Activated CD4-positive, alpha-beta T cell treated with anti-CD3 and anti-CD28 coated beads, Interleukin-2, amount 10 ng/mL, durations not matched to agents 7 days and 5 days (primary cell): ENCODE results near the gene PCDH12. TPM values are rescaled to one million over a fixed set of nuclear protein-coding genes. Genes with fewer than 3 reads are reported as not detected.
A peak's percentile ranks its signal among the peaks of the same experiment; 100 is the strongest.

Experiments
- CTCF ChIA-PET: fragments of 350-600 bp; sonication (Branson Sonifier 250); formaldehyde crosslinking; loops from one replicate; lab custom pipeline; 2021; ENCODE audit warnings: antibody characterized with exemption; lab: Charles Lee
- POLR2A ChIA-PET: fragments of 350-600 bp; sonication (Branson Sonifier 250); formaldehyde crosslinking; loops from one replicate; lab custom pipeline; 2021; ENCODE audit warnings: antibody characterized with exemption; lab: Charles Lee
- DNase-seq: peaks from one replicate; pipeline ENCODE4 v3.0.0-alpha.2; 2020
- H3K27ac Mint-ChIP-seq: one replicate; pipeline ENCODE4 v1.8.0; 2021; ENCODE audit warnings: mild to moderate bottlenecking, moderate library complexity, mixed read lengths
- H3K27me3 Mint-ChIP-seq: one replicate; pipeline ENCODE4 v1.8.0; 2021; ENCODE audit warnings: mixed read lengths
- H3K36me3 Mint-ChIP-seq: one replicate; pipeline ENCODE4 v1.8.0; 2021; ENCODE audit warnings: low read depth, mixed read lengths
- H3K4me1 Mint-ChIP-seq: one replicate; pipeline ENCODE4 v1.8.0; 2021; ENCODE audit warnings: mixed read lengths
- H3K4me3 Mint-ChIP-seq: one replicate; pipeline ENCODE4 v1.8.0; 2021; ENCODE audit warnings: mild to moderate bottlenecking, moderate library complexity, mixed read lengths
- H3K9me3 Mint-ChIP-seq: one replicate; pipeline ENCODE4 v1.8.0; 2021; ENCODE audit warnings: mixed read lengths
- total RNA-seq, 2 experiments: library from RNA; stranded (reverse); gene quantifications; one replicate each; pipeline ENCODE4 v1.2.3, GENCODE V29; 2021

Gene PCDH12
- total RNA-seq, 2 experiments from 2014 or later = 0.73 to 0.82 TPM

- no peak for DNase-seq
- Mint-ChIP-seq H3K4me1 (peaks cover 22% of the 10 kb centered on the region), H3K27me3 (no peaks in the 10 kb centered on the region), H3K4me3 (no peak overlapping the region), H3K36me3 (no peaks in the 10 kb centered on the region), H3K9me3 (no peaks in the 10 kb centered on the region), H3K27ac (no peak overlapping the region)
- ChIA-PET POLR2A (no interaction called here), CTCF (interaction anchor here (0.6 to 11.2 kb wide), 3 partner anchors 10 to 76 kb away, joined by 3 to 93 read pairs (median 4); partner anchors contain the start of gene PCDH12)
Measured at GRCh38 chr5:141948812-141949211, 9.2 kb downstream of the PCDH12 start.

- CTCF ChIA-PET = interaction anchor here (1.0 to 11.2 kb wide), 5 partner anchors 8 to 255 kb away, joined by 3 to 93 read pairs (median 5); partner anchors contain the start of genes PCDH1, PCDH12 and RNF14
- no peaks in the 10 kb centered on the region for H3K36me3 Mint-ChIP-seq
- H3K27me3 Mint-ChIP-seq = no peaks in the 10 kb centered on the region
- peaks cover 21% of the 10 kb centered on the region for H3K4me1 Mint-ChIP-seq
- DNase-seq = no peak
- POLR2A ChIA-PET = no interaction called here
- H3K9me3 Mint-ChIP-seq = no peaks in the 10 kb centered on the region
- no peak overlapping the region for H3K4me3 Mint-ChIP-seq
- no peak overlapping the region for H3K27ac Mint-ChIP-seq
Measured at GRCh38 chr5:141947316-141947715, 10.7 kb downstream of the PCDH12 start.

GRCh38 chr5:141945511-141946051 lies 12.4 kb downstream of the PCDH12 start:
- H3K36me3 Mint-ChIP-seq = no peaks in the 10 kb centered on the region
- POLR2A ChIA-PET = no interaction called here
- H3K4me1 Mint-ChIP-seq = peaks cover 13% of the 10 kb centered on the region
- H3K4me3 Mint-ChIP-seq = no peak overlapping the region
- no peaks in the 10 kb centered on the region for H3K9me3 Mint-ChIP-seq
- H3K27ac Mint-ChIP-seq = no peak overlapping the region
- H3K27me3 Mint-ChIP-seq = no peaks in the 10 kb centered on the region
- CTCF ChIA-PET = interaction anchor here (1.1 to 11.2 kb wide), 4 partner anchors 13 to 193 kb away, joined by 3 to 93 read pairs (median 8); partner anchors contain the start of genes PCDH12 and RNF14
- no peak for DNase-seq

GRCh38 chr5:141944076-141944475 lies 13.9 kb downstream of the PCDH12 start:
- no peak overlapping the region for H3K27ac Mint-ChIP-seq
- POLR2A ChIA-PET = no interaction called here
- no peaks in the 10 kb centered on the region for H3K9me3 Mint-ChIP-seq
- H3K4me1 Mint-ChIP-seq = peaks cover 12% of the 10 kb centered on the region
- no peaks in the 10 kb centered on the region for H3K27me3 Mint-ChIP-seq
- H3K4me3 Mint-ChIP-seq = no peak overlapping the region
- H3K36me3 Mint-ChIP-seq = peaks cover 7% of the 10 kb centered on the region
- CTCF ChIA-PET = interaction anchor here (0.9 to 11.2 kb wide), 3 partner anchors 12 to 261 kb away, joined by 3 to 93 read pairs (median 4); partner anchors contain the start of gene PCDH12
- DNase-seq = no peak

- Mint-ChIP-seq H3K27me3 (no peaks in the 10 kb centered on the region), H3K27ac (peak overlapping the region; percentile 16), H3K9me3 (no peaks in the 10 kb centered on the region), H3K4me1 (peaks cover 12% of the 10 kb centered on the region), H3K36me3 (peaks cover 13% of the 10 kb centered on the region), H3K4me3 (no peak overlapping the region)
- ChIA-PET POLR2A (no interaction called here), CTCF (interaction anchor here (0.6 to 11.2 kb wide), 4 partner anchors 12 to 275 kb away, joined by 3 to 93 read pairs (median 6); partner anchors contain the start of gene PCDH12)
- no peak for DNase-seq
Measured at GRCh38 chr5:141942185-141942857, 15.7 kb downstream of the PCDH12 start.

DNA sequence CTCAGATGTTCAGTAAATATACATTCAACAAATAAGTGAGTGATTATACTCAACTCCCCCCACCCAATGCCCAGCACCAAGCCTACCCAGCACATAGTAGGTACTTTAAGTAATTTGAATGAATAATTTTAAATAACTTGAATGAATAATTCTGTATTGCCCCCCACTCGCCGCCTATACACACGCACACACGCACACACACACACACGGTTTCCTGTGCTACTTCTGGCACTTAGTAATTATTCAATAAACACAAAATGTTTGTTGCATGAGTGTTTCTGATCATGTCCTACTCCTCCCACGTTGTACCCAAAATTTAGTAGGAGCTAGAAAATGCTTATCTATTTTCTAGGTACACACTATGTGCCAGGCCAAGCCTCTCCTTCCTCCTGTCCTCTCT lies 16.2 kb downstream of the PCDH12 start:
- ChIA-PET POLR2A (no interaction called here), CTCF (interaction anchor here (0.6 to 11.2 kb wide), 9 partner anchors 9 to 275 kb away, joined by 3 to 93 read pairs (median 5); partner anchors contain the start of genes DELE1, PCDH12 and RNF14)
- no peak for DNase-seq
- no peaks in the 10 kb centered on the region for H3K9me3 Mint-ChIP-seq
- H3K4me1 Mint-ChIP-seq = peaks cover 12% of the 10 kb centered on the region
- no peak overlapping the region for H3K4me3 Mint-ChIP-seq
- H3K36me3 Mint-ChIP-seq = peaks cover 15% of the 10 kb centered on the region
- H3K27ac Mint-ChIP-seq = peak overlapping the region; percentile 16
- H3K27me3 Mint-ChIP-seq = no peaks in the 10 kb centered on the region

DNA sequence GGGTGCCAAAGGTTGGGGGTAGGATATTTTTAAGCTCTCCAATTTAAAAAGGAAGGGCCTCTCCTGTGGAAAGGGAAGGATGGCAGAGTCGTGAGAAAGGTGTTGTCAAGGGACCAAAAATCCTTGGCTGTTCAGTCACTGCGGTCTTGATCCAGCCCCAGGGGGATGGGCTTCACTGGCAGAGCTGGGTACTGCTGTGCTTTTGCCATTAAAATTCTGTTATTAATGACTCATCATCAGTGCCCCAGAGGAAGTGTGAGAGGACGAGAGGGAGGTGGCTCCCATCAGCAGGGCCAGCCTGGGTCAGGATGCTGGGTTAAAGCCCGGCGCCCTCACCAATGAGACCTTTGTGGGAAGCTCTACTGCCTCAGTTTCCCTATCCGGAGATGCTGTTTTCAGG lies 16.7 kb downstream of the PCDH12 start:
- Mint-ChIP-seq H3K27me3 (no peaks in the 10 kb centered on the region), H3K9me3 (no peaks in the 10 kb centered on the region), H3K4me1 (peaks cover 12% of the 10 kb centered on the region), H3K36me3 (peaks cover 15% of the 10 kb centered on the region), H3K27ac (no peak overlapping the region), H3K4me3 (no peak overlapping the region)
- CTCF ChIA-PET = interaction anchor here (1.1 to 11.2 kb wide), 7 partner anchors 10 to 250 kb away, joined by 3 to 93 read pairs (median 6); partner anchors contain the start of genes DELE1, PCDH12 and RNF14
- POLR2A ChIA-PET = no interaction called here
- DNase-seq = no peak

DNA sequence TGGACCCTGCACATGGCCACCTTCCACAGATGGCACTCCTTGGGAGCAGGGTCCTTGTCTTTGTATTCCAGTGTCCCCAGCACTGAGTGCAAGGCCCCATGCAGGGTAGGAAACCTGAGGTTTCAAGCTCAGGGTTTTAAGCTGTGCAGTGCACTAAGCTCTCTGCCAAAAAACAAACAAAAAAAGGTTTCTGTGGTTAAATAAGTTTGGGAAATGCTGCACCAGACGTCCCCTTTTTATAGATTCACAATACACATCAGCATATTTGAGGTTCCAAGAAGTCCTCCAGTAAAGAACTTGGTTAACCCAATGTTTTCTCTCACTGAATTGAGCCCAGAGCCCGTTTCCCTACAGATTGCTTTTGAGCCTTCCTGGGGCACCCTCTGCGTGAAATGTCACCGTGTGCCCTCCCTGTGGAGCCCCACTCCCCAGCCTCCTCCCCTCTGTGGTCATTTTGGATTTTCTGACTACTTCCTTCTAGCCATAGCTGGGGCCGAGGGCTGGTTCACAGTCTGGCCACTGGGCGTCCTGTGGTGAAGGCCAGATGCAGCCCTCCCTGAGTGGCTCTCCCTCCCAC lies 17.2 kb downstream of the PCDH12 start:
- DNase-seq = no peak
- ChIA-PET CTCF (interaction anchor here (0.6 to 11.2 kb wide), 9 partner anchors 10 to 249 kb away, joined by 3 to 93 read pairs (median 5); partner anchors contain the start of genes DELE1, PCDH12 and RNF14), POLR2A (no interaction called here)
- H3K4me3 Mint-ChIP-seq = no peak overlapping the region
- peaks cover 18% of the 10 kb centered on the region for H3K36me3 Mint-ChIP-seq
- peak overlapping the region; percentile 66 for H3K27ac Mint-ChIP-seq
- no peaks in the 10 kb centered on the region for H3K27me3 Mint-ChIP-seq
- peaks cover 12% of the 10 kb centered on the region for H3K4me1 Mint-ChIP-seq
- no peaks in the 10 kb centered on the region for H3K9me3 Mint-ChIP-seq

- H3K36me3 Mint-ChIP-seq = peaks cover 44% of the 10 kb centered on the region
- POLR2A ChIA-PET = no interaction called here
Measured at GRCh38 chr5:141935538-141935937, 22.5 kb downstream of the PCDH12 start.

GRCh38 chr5:141934099-141934844 lies 23.7 kb downstream of the PCDH12 start:
- Mint-ChIP-seq H3K27me3 (no peaks in the 10 kb centered on the region), H3K4me3 (no peak overlapping the region), H3K4me1 (no peaks in the 10 kb centered on the region), H3K36me3 (peaks cover 38% of the 10 kb centered on the region), H3K27ac (no peak overlapping the region), H3K9me3 (no peaks in the 10 kb centered on the region)
- ChIA-PET CTCF (interaction anchor here (1.2 to 1.8 kb wide), 2 partner anchors 10 to 26 kb away, joined by 3 to 6 read pairs; partner anchors contain the start of gene DELE1), POLR2A (no interaction called here)
- no peak for DNase-seq

More at GRCh38 chr5:141935538-141935937, 22.5 kb downstream of the PCDH12 start:
- DNase-seq = no peak
- CTCF ChIA-PET = no interaction called here
- H3K27ac Mint-ChIP-seq = no peak overlapping the region
- no peak overlapping the region for H3K4me3 Mint-ChIP-seq
- H3K9me3 Mint-ChIP-seq = no peaks in the 10 kb centered on the region
- no peaks in the 10 kb centered on the region for H3K27me3 Mint-ChIP-seq
- H3K4me1 Mint-ChIP-seq = peaks cover 3% of the 10 kb centered on the region

DNA sequence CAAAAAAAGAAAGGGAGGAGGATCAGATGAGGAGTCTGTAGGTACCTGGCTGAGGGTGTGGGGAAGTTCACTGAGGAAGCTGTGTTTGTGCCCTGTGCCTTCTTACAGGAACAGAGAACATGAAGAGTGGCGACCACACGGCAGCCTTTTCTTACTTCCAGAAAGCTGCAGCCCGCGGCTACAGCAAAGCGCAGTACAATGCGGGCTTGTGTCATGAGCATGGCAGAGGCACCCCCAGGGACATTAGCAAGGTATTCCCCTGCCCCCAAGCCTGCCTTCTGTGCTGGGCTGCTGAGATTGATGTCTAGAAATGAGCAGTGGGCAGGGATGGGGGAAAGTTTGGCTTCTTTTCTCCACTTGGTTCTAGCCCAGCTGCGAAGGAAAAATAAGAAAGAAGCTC lies 24.9 kb downstream of the PCDH12 start:
- Mint-ChIP-seq H3K27me3 (no peaks in the 10 kb centered on the region), H3K4me1 (peaks cover 4% of the 10 kb centered on the region), H3K9me3 (no peaks in the 10 kb centered on the region), H3K27ac (no peak overlapping the region), H3K4me3 (no peak overlapping the region), H3K36me3 (peaks cover 42% of the 10 kb centered on the region)
- ChIA-PET CTCF (interaction anchor here (0.6 to 1.9 kb wide), 3 partner anchors 9 to 28 kb away, joined by 3 to 6 read pairs (median 5); partner anchors contain the start of gene DELE1), POLR2A (no interaction called here)
- no peak for DNase-seq

- POLR2A ChIA-PET = no interaction called here
- Mint-ChIP-seq H3K36me3 (peaks cover 48% of the 10 kb centered on the region), H3K27me3 (no peaks in the 10 kb centered on the region), H3K9me3 (no peaks in the 10 kb centered on the region), H3K4me3 (no peak overlapping the region), H3K27ac (no peak overlapping the region), H3K4me1 (peaks cover 14% of the 10 kb centered on the region)
- CTCF ChIA-PET = interaction anchor here (1.2 to 1.9 kb wide), 3 partner anchors 10 to 29 kb away, joined by 3 to 6 read pairs (median 4); no protein-coding TSS in a partner anchor
- no peak for DNase-seq
Measured at GRCh38 chr5:141931694-141932093, 26.3 kb downstream of the PCDH12 start.
